Heart left ventricle (tissue), 16 donors: ENCODE measurements around the gene FTO. TPM values are rescaled to one million over a fixed set of nuclear protein-coding genes. Genes with fewer than 3 reads are reported as not detected.

Experiments
- ATAC-seq, 4 donors: fragments of 200-7000 bp; cut with Tn5 transposase; one replicate each; pipeline ENCODE4 v1.9.1; 2020 to 2022; ENCODE audit warnings: moderate library complexity in 4 of 4, mild to moderate bottlenecking in 3 of 4, moderate number of reproducible peaks in 1 of 4
- DNase-seq, 5 donors: peaks; one replicate each; pipeline ENCODE4 v3.0.0-alpha.2; 2020
- H3K27ac ChIP-seq, 12 donors: fragments of 200-600 bp; sonication (generic) in 4 of 12; one replicate each; pipeline versions ENCODE4 v1.5.0 to v1.8.0; 2016 to 2022; ENCODE audit warnings: mild to moderate bottlenecking in 2 of 12
- H3K27me3 ChIP-seq, 9 donors: fragments of 200-600 bp; sonication (generic) in 2 of 9; one replicate each; pipeline versions ENCODE4 v1.5.1 to v1.8.0; 2016 to 2022; ENCODE audit warnings: mild to moderate bottlenecking in 3 of 9
- H3K36me3 ChIP-seq, 9 donors: fragments of 200-600 bp; sonication (generic) in 2 of 9; one replicate each; pipeline versions ENCODE4 v1.5.0 to v1.8.0; 2018 to 2022; ENCODE audit warnings: mild to moderate bottlenecking in 2 of 9
- H3K4me1 ChIP-seq, 12 donors: fragments of 200-600 bp; sonication (generic) in 4 of 12; one replicate each; pipeline versions ENCODE4 v1.5.0 to v1.8.0; 2016 to 2022; ENCODE audit warnings: mild to moderate bottlenecking in 3 of 12
- H3K4me3 ChIP-seq, 12 donors: fragments of 200-600 bp; sonication (generic) in 4 of 12; one replicate each; pipeline versions ENCODE4 v1.5.0 to v1.8.0; 2017 to 2022; ENCODE audit warnings: mild to moderate bottlenecking in 9 of 12, moderate library complexity in 4 of 12
- H3K9me3 ChIP-seq, 12 donors: fragments of 200-600 bp; sonication (generic) in 4 of 12; one replicate each; pipeline versions ENCODE4 v1.5.0 to v1.8.0; 2016 to 2022; ENCODE audit warnings: mild to moderate bottlenecking in 1 of 12
- CTCF ChIP-seq, 12 donors: fragments of 200-600 bp; sonication (generic) in 4 of 12; IDR thresholded peaks; one replicate each; pipeline versions ENCODE4 v1.5.0 to v1.8.0; 2018 to 2022; ENCODE audit warnings: antibody characterized with exemption in 12 of 12, mild to moderate bottlenecking in 5 of 12
- POLR2A ChIP-seq, 2 donors: fragments of 450-650 bp; IDR thresholded peaks; one replicate each; pipeline ENCODE4 v1.6.1; 2017; ENCODE audit warnings: antibody characterized with exemption in 2 of 2, mild to moderate bottlenecking in 2 of 2, moderate library complexity in 2 of 2
- WGBS, 4 donors: extraction: QIAGEN DNeasy Blood & Tissue Kit in 2 of 4; methylation state at CpG; one replicate each; pipeline versions ENCODE4 v1.1.5 to v1.1.7; 2013 to 2018; 5-methylcytosine and 5-hydroxymethylcytosine counted together
- intact Hi-C, 10 donors: fragments of 100-400 bp; cut with DNase I; formaldehyde crosslinking; loops; one replicate each; pipeline versions ENCODE4 v1.11.1 to v1.14.2; 2022
- polyA plus RNA-seq, 2 donors: library from polyadenylated mRNA; stranded (reverse); fragments of 200-250 nt; gene quantifications; one replicate each; pipeline ENCODE4 v1.2.3, GENCODE V29; 2013
- total RNA-seq, 9 donors: library from RNA; depleted of rRNA in 2 of 9; stranded (reverse); fragments of >200 nt in 2 of 9; fragmentation: NEBNext Ultra II Directional in 3 of 9; extraction: Animal tissue kit (Norgen Biotek cat#: 25700) in 3 of 9; gene quantifications; one replicate each; pipeline versions ENCODE4 v1.1.0 to v1.2.4, GENCODE V29; 2016 to 2023
- donor health status: ischemic (EF 13 %, LVEDD 7.1; RV severe dilation, severe dysfunction).
- donor health status: healthy with polysubstance abuse.
- donor health status: DM: no; HTN: yes; CAD: no.
- donor health status: DM: no; HTN: no; CAD: no.
- donor health status: ischemic (EF 25% LVEDD 6.9; RV normal size, moderate dysfunction).
- donor health status: ischemic (EF 25% LVEDD 5.7; RV mildly dilated, moderate dysfunction).
- donor health status: healthy.
- donor health status: DM: yes; HTN: yes; CAD: no.
- donor health status: ischemic (EF 35%, LVEDD 5.7; RV mildly dilated, moderate dysfunction).
- donor health status: nonischemic (EF 11% LVEDD 7.7; RV severe dilation, severe dysfunction).
- donor health status: DM: yes; HTN: yes; CAD: no.
- donor health status: PGD.
- donor health status: ischemic (EF 29% LVEDD 5.4; RV normal size, mild dysfunction).
- donor health status: nonischemic (EF 23%, LVEDD 6.1; RV moderate dilation, normal function).

Gene FTO
- total and polyA plus RNA-seq, 11 donors, result 11.8 to 105 (median 86.8) TPM

GRCh38 chr16:53952215-53953208, 248.6 kb downstream of the FTO start:
- peak in 1 of 4 donors; percentile 62 for ATAC-seq
- Histone ChIP-seq H3K27ac (no peak overlapping the region), H3K4me3 (peak overlapping the region in 2 of 12 donors; percentile 3 to 12), H3K9me3 (no peaks in the 10 kb centered on the region), H3K27me3 (no peaks in the 10 kb centered on the region), H3K36me3 (no peaks in the 10 kb centered on the region), H3K4me1 (peaks cover 0 to 17% (median 2%) of the 10 kb centered on the region in 12 donors)
- TF ChIP-seq CTCF (IDR thresholded peaks at IDR 0.05) (no peak), POLR2A (IDR thresholded peaks at IDR 0.05) (no peak)
- no peak for DNase-seq
- intact Hi-C loops, result loop anchor here in 1 of 10 donors (10.0 kb wide), 1 partner anchor 332 kb away; the partner anchor contains the start of gene IRX3
- WGBS, 4 donors, result 77 to 82% (median 79%) methylated on average over 7 of the region's 7 CpGs

GRCh38 chr16:53953336-53953735, 249.4 kb downstream of the FTO start:
- Histone ChIP-seq H3K36me3 (no peaks in the 10 kb centered on the region), H3K27me3 (no peaks in the 10 kb centered on the region), H3K27ac (no peak overlapping the region), H3K4me1 (peaks cover 0 to 17% (median 4%) of the 10 kb centered on the region in 12 donors), H3K4me3 (no peak overlapping the region), H3K9me3 (no peaks in the 10 kb centered on the region)
- WGBS, 4 donors, result 75 to 82% (median 80%) methylated on average over 2 of the region's 2 CpGs
- intact Hi-C loops, result loop anchor here in 1 of 10 donors (10.0 kb wide), 1 partner anchor 331 kb away; the partner anchor contains the start of gene IRX3
- DNase-seq, result no peak
- TF ChIP-seq POLR2A (IDR thresholded peaks at IDR 0.05) (no peak), CTCF (IDR thresholded peaks at IDR 0.05) (no peak)
- no peak for ATAC-seq

GRCh38 chr16:53955221-53955875, 251.4 kb downstream of the FTO start:
- H3K9me3 ChIP-seq, result no peaks in the 10 kb centered on the region
- no peak overlapping the region for H3K4me3 ChIP-seq
- no peaks in the 10 kb centered on the region for H3K27me3 ChIP-seq
- peaks cover 0 to 27% (median 7%) of the 10 kb centered on the region in 12 donors for H3K4me1 ChIP-seq
- TF ChIP-seq POLR2A (IDR thresholded peaks at IDR 0.05) (no peak), CTCF (IDR thresholded peaks at IDR 0.05) (no peak)
- WGBS, 4 donors, result 93 to 98% (median 96%) methylated on average over 2 of the region's 2 CpGs
- H3K27ac ChIP-seq, result no peak overlapping the region
- DNase-seq, result no peak
- ATAC-seq, result no peak
- H3K36me3 ChIP-seq, result no peaks in the 10 kb centered on the region
- intact Hi-C loops, result loop anchor here in 2 of 10 donors (5.0 to 10.0 kb wide), 2 partner anchors 237 to 329 kb away; partner anchors contain the start of gene IRX3 (in 1 of the 2)
